GM12878 (cell line): Measurements from ENCODE around the gene SUN5. TPM values are rescaled to one million over a fixed set of nuclear protein-coding genes. Genes with fewer than 3 reads are reported as not detected.

ENCODE experiments used
- CEBPZ ChIP-seq: fragments of 150-350 bp; IDR thresholded peaks from 2 replicates; pipeline ENCODE4 v1.6.1; 2016; ENCODE audit warnings: low read depth, low read length
- HDGF ChIP-seq: fragments of 450-650 bp; IDR thresholded peaks from 2 replicates; pipeline ENCODE4 v1.6.1; 2016; ENCODE audit warnings: antibody characterized with exemption
- MTA3 ChIP-seq: IDR thresholded peaks from 2 replicates; pipeline ENCODE4 v1.6.1; 2012; ENCODE audit warnings: low read length, inconsistent platforms, borderline replicate concordance
- NFYB ChIP-seq: IDR thresholded peaks from 2 replicates; pipeline ENCODE4 v1.6.1; 2011; ENCODE audit warnings: low read depth, mild to moderate bottlenecking, low read length, improper control_type of control experiment, moderate library complexity; ENCODE audit not compliant: insufficient read depth
- SREBF1 ChIP-seq: IDR thresholded peaks from 2 replicates; pipeline ENCODE4 v1.6.1; 2012; ENCODE audit warnings: mild to moderate bottlenecking, low read length
- ZBTB40 ChIP-seq: fragments of 450-650 bp; IDR thresholded peaks from 2 replicates; pipeline ENCODE4 v1.6.1; 2016; ENCODE audit warnings: mild to moderate bottlenecking, moderate library complexity, borderline replicate concordance
- ZNF24 ChIP-seq: fragments of 450-650 bp; IDR thresholded peaks from 2 replicates; pipeline ENCODE4 v1.6.1; 2017; ENCODE audit warnings: antibody characterized with exemption, mild to moderate bottlenecking
- polyA plus RNA-seq, 11 experiments: library from polyadenylated mRNA; depleted of rRNA in 4 of 11; unstranded in 6 of 11; stranded (reverse) in 5 of 11; fragments of >200 nt; fragmentation: Nextera tagmentation in 4 of 11; fragmentation: Illumina TruSeq in 1 of 11; extraction: Ambion mirVana in 4 of 11; extraction: Trizol in 1 of 11; gene quantifications; 1 replicate in 1 of 11; 2 replicates in 10 of 11; pipeline versions ENCODE4 v1.2.1 to v1.2.3, GENCODE V29; 2011 to 2016; ENCODE audit warnings: inconsistent platforms in 2 of 11, missing spikeins in 2 of 11, low read depth in 1 of 11
- total RNA-seq, 4 experiments: library from RNA; depleted of rRNA in 3 of 4; stranded (reverse); fragments of >200 nt in 3 of 4; fragmentation: Illumina TruSeq in 1 of 4; extraction: Trizol in 1 of 4; gene quantifications; 2 replicates each; pipeline versions ENCODE4 v1.2.1 to v1.2.3, GENCODE V29; 2013 to 2021

SUN5 gene
- total and polyA plus RNA-seq, 10 of the 15 experiments (the other 5 are each of a cell fraction or from before 2014, with no cell fraction given): not detected

- TF ChIP-seq ZBTB40 (no peak), SREBF1 (no peak), HDGF (0 out of 2 replicates have a peak, but pooled peaks have one; percentile 37), MTA3 (peak; percentile 36; the same call in 1 of the 2 replicates), NFYB (no peak), CEBPZ (no peak), ZNF24 (no peak)
Measured at GRCh38 chr20:32971703-32972161, 32.5 kb downstream of the SUN5 start (continued).
